Subcutaneous adipose tissue (tissue), 4 donors: Measurements from ENCODE around the gene C4orf36. TPM values are rescaled to one million over a fixed set of nuclear protein-coding genes. Genes with fewer than 3 reads are reported as not detected.

Experiments used
- total RNA-seq, 4 donors: library from RNA; depleted of rRNA; stranded (reverse); fragments of >200 nt; gene quantifications; one replicate each; pipeline ENCODE4 v1.1.0, GENCODE V29; 2016
- TF ChIP-seq, protein P1 (sequence below): fragments of 450-650 bp; IDR thresholded peaks from one replicate; pipeline ENCODE4 v1.5.1; 2016; ENCODE audit warnings: low read depth, mild to moderate bottlenecking, control low read depth, antibody characterized with exemption, moderate library complexity

The C4orf36 gene
- total RNA-seq, 4 donors from 2014 or later, result 0.88 to 5.8 TPM; not detected in 2

DNA sequence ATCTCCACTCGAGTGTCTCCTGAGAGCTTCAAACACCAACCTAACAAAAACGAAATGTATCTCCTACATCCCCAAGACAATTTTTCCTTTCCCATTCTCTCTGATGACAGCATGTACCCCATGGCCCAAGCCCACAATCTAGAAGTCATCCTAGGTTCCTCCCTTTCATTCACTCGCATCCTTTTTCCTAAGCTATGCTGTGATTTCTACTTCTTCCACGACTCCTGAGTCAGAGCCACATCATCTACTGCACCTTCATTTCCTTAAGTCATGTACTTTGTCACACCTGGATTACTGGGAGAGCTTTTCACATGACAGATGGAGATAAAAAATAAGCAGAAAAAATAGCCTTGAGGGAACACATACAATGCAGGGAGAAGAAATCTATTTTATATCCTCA, 20.1 kb downstream of the C4orf36 start:
- TF ChIP-seq, protein P1, sequence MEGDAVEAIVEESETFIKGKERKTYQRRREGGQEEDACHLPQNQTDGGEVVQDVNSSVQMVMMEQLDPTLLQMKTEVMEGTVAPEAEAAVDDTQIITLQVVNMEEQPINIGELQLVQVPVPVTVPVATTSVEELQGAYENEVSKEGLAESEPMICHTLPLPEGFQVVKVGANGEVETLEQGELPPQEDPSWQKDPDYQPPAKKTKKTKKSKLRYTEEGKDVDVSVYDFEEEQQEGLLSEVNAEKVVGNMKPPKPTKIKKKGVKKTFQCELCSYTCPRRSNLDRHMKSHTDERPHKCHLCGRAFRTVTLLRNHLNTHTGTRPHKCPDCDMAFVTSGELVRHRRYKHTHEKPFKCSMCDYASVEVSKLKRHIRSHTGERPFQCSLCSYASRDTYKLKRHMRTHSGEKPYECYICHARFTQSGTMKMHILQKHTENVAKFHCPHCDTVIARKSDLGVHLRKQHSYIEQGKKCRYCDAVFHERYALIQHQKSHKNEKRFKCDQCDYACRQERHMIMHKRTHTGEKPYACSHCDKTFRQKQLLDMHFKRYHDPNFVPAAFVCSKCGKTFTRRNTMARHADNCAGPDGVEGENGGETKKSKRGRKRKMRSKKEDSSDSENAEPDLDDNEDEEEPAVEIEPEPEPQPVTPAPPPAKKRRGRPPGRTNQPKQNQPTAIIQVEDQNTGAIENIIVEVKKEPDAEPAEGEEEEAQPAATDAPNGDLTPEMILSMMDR, result no peak

DNA sequence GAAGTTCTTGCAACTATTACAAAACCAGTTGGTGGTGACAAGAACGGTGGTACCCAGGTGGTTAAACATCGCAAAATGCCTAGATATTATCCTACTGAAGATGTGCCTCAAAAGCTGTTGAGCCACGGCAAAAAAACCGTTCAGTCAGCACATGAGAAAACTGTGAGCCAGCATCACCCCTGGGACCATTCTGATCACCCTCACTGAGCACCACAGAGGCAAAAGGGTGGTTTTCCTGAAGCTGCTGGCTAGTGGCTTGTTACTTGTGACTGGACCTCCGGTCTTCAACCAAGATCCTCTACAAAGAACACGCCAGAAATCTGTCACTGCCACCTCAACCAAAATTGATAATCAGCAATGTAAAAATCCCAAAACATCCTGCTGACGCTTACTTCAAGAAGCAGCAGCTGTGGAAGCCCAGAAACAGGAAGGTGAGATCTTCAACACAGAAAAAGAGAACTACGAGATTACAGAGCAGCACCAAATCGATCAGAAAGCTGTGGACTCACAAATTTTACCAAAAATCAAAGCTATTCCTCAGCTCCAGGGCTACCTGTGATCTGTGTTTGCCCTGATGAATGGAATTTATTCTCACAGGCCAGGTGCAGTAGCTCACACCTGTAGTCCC, 21.7 kb downstream of the C4orf36 start:
- TF ChIP-seq, protein P1, result no peak

DNA sequence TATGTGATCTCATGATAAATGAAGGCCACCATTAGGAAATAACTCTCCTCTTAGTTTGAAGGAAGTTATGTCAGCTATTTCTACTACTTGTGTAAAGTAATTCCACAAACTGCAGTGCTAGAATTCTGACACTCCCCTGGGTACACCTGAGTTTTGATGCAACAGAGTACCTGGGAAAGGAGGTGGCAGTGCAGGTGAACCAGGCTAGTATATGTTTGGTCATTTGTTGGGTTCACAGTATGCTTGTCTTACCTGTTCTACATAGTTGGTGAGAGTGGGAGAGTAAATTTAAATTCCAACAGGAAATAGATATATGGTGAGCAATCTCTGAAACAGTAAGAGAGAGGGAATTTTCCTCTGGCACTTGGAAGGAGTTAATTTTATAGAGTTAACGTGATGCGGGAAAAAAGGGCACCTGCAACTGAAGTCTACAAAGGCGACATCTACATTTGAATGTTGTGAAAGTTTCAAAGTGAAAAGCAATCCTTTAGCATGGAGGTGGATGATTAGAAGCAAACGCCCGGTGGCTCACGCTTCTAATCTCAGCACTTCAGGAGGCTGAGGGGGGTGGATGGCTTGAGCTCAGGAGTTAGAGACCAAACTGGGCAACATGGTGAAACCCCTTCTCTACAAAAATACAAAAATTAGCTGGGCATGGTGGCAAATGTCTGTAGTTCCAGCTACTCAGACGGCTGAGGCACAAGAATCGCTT, 34.7 kb downstream of the C4orf36 start:
- TF ChIP-seq, protein P1, result no peak

DNA sequence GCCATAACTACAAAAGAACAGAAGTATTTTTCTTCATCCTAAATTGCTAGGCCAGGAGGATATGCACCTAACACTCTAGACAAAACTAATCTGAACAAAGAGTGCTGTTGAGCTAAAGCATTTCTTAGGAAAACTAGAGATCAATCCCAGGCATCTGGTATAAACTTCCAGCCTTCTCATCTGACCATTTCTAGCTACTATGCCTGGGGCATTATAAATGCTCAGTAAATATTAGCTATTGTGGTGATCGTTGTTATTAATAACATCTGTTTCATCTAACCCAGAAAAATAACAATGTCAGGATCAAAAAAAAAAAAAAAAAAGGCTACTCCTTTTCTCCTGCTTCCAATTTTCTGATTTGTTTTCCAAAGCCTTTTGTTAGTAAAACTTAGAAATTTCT, 35.3 kb downstream of the C4orf36 start:
- TF ChIP-seq, protein P1, result no peak

DNA sequence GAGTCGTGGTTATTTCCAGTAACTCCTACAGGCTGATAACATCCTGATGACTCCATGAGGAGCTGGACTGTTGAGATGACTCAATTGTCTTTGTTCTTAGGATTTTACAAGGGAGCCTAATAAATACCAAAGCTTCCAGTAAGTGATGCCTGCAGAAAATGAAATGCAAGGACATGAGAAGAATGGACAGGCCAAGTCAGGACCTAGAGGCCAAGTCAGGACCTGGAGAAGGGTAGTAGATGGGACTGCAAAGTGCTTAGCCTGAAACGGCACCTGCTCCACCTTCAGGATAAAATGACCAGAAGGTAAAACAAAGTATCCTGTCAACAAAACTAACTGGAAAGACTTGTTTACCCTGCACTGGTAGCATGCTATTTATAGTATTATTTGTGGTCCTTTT, 36.6 kb downstream of the C4orf36 start:
- TF ChIP-seq, protein P1, result no peak

DNA sequence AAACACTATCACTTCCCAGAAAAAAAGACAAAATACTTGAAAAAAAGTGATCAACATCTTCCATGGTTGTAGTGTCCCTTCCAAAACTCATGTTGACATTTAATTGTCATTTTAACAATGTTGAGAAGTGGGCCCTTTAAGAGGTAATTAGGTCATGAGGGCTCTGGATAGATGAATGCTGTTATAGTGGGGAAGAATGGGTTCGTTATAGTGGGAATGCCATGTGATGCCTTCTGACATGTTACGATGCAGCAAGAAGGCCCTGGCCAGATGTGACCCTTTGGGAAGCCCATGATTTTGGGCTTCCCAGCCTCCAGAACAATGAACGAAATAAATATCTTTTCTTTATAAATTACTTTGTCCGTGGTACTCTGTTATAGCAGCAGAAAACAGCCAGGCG, 39.0 kb downstream of the C4orf36 start:
- TF ChIP-seq, protein P1, result no peak

DNA sequence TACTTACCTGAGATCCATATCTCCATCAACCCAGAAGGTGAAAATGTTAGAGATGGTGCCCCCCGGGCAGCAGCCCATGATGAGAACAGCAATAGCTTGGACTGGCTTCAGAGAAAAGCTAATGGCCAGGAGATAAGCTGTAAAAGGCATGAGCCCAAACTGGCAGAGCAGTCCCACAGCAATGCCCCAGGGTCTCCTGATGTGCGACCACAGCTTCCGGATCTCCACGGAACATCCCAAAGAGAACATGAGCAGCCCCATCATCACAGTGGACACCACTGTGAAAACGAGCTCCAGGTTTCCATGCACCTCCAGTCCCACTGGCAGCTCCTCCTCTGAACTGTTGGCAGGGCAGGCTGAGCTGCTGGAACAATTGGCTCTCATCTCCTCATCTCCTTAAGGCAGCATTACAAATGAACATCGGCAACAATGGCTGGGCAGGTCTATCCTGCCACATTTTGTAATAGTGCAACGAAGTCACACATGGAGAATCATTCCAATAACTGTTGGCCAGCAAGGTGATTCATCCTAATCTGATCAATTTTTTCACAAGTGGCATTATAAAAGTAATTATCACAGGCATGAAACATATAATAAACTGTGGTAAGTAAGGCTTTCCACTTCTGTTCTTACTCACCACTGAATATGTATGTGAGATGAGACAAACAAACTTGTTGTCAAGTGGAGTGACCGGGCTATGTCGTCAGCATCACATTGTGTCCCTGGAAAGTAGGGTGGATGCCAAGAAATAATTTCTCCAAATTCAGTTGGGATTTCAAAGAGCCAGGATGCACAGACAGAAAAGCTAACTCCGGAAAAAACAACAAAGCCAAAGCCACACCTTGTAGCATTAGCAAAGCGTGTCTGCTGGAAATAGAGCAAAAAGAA, 43.2 kb downstream of the C4orf36 start, which contains the start of gene SLC10A6:
TSS of gene SLC10A6 (minus strand) at position 653 of the 888 bp plus-strand sequence. CDS start at position 384, 269 bp downstream.
- TF ChIP-seq, protein P1, result no peak
